HepG2 (cell line): ENCODE results near the gene ALOX5.

ENCODE experiments used
- NFIC ChIP-seq: IDR thresholded peaks from 2 replicates; pipeline ENCODE4 v1.6.1; 2012; ENCODE audit warnings: mild to moderate bottlenecking, low read length, inconsistent platforms
- TEAD2 ChIP-seq: sonication (generic); formaldehyde crosslinking; IDR thresholded peaks from 2 replicates; pipeline ENCODE4 v1.9.0; 2021; ENCODE audit warnings: missing genetic modification reagents
- ZNF75D ChIP-seq: sonication (generic); formaldehyde crosslinking; IDR thresholded peaks from 2 replicates; pipeline ENCODE4 v1.8.1; 2023; ENCODE audit warnings: missing genetic modification reagents, mild to moderate bottlenecking, borderline replicate concordance
- TF ChIP-seq, protein P1 (sequence below): sonication (generic); formaldehyde crosslinking; IDR thresholded peaks from 2 replicates; pipeline ENCODE4 v1.4.0; 2020; ENCODE audit warnings: missing genetic modification reagents, borderline replicate concordance
- TF ChIP-seq, protein P2 (sequence below): sonication (generic); formaldehyde crosslinking; IDR thresholded peaks from 2 replicates; pipeline ENCODE4 v1.5.0; 2020; ENCODE audit warnings: mild to moderate bottlenecking, missing genetic modification reagents, moderate library complexity

DNA sequence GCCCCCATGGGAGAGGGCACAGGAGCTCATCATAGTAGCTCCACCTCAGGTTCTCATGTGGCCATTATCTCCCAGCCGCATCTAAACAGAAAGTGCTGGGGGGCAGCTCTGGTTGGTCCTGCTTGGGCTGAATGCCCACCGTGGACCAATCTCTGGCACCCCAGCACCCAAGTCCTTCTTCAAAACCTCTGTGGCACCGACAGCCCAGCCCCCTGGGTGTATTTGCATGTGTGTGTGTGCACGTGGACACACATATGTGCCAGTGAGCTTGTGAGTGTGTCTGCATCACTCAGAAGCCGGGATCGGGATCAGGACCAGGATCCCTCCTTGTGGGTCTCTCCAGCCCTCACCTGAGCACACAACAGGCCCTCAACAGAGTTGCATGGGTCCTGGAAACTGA is 68.2 kb downstream of the ALOX5 start:
- TF ChIP-seq, protein P1, sequence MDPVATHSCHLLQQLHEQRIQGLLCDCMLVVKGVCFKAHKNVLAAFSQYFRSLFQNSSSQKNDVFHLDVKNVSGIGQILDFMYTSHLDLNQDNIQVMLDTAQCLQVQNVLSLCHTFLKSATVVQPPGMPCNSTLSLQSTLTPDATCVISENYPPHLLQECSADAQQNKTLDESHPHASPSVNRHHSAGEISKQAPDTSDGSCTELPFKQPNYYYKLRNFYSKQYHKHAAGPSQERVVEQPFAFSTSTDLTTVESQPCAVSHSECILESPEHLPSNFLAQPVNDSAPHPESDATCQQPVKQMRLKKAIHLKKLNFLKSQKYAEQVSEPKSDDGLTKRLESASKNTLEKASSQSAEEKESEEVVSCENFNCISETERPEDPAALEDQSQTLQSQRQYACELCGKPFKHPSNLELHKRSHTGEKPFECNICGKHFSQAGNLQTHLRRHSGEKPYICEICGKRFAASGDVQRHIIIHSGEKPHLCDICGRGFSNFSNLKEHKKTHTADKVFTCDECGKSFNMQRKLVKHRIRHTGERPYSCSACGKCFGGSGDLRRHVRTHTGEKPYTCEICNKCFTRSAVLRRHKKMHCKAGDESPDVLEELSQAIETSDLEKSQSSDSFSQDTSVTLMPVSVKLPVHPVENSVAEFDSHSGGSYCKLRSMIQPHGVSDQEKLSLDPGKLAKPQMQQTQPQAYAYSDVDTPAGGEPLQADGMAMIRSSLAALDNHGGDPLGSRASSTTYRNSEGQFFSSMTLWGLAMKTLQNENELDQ (CRISPR knock-in tag): no peak
- no peak for TF ChIP-seq TEAD2 (CRISPR knock-in tag)
- TF ChIP-seq, protein P2, sequence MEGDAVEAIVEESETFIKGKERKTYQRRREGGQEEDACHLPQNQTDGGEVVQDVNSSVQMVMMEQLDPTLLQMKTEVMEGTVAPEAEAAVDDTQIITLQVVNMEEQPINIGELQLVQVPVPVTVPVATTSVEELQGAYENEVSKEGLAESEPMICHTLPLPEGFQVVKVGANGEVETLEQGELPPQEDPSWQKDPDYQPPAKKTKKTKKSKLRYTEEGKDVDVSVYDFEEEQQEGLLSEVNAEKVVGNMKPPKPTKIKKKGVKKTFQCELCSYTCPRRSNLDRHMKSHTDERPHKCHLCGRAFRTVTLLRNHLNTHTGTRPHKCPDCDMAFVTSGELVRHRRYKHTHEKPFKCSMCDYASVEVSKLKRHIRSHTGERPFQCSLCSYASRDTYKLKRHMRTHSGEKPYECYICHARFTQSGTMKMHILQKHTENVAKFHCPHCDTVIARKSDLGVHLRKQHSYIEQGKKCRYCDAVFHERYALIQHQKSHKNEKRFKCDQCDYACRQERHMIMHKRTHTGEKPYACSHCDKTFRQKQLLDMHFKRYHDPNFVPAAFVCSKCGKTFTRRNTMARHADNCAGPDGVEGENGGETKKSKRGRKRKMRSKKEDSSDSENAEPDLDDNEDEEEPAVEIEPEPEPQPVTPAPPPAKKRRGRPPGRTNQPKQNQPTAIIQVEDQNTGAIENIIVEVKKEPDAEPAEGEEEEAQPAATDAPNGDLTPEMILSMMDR (CRISPR knock-in tag): no peak
- TF ChIP-seq ZNF75D (CRISPR knock-in tag): no peak
- no peak for TF ChIP-seq NFIC
